H9 (cell line): ENCODE results near the gene EFCAB12. TPM values are rescaled to one million over a fixed set of nuclear protein-coding genes. Genes with fewer than 3 reads are reported as not detected.

Experiments
- DNase-seq: peaks from one replicate; pipeline ENCODE4 v3.0.0-alpha.2; 2017
- H2AFZ ChIP-seq: one replicate; pipeline ENCODE4 v1.6.1; 2013; ENCODE audit warnings: mild to moderate bottlenecking, low read length, control low read depth, moderate library complexity
- H2AK5ac ChIP-seq: 2 replicates; pipeline ENCODE4 v1.6.1; 2013; ENCODE audit warnings: low read length, control low read depth, mixed read lengths; ENCODE audit not compliant: insufficient read length
- H2BK120ac ChIP-seq: one replicate; pipeline ENCODE4 v1.6.1; 2013; ENCODE audit warnings: low read depth, mild to moderate bottlenecking, low read length, control low read depth, inconsistent platforms; ENCODE audit not compliant: poor library complexity, severe bottlenecking
- H2BK12ac ChIP-seq: 2 replicates; pipeline ENCODE4 v1.6.1; 2013; ENCODE audit warnings: low read length, control low read depth, mixed read lengths, low read depth; ENCODE audit not compliant: insufficient read length
- H2BK15ac ChIP-seq: 2 replicates; pipeline ENCODE4 v1.6.1; 2013; ENCODE audit warnings: low read depth, low read length, control low read depth
- H2BK20ac ChIP-seq: one replicate; pipeline ENCODE4 v1.6.1; 2013; ENCODE audit warnings: low read depth, mild to moderate bottlenecking, low read length, control low read depth, inconsistent platforms; ENCODE audit not compliant: poor library complexity, severe bottlenecking
- H2BK5ac ChIP-seq: 2 replicates; pipeline ENCODE4 v1.6.1; 2013; ENCODE audit warnings: low read length, control low read depth, mixed read lengths; ENCODE audit not compliant: insufficient read length
- H3K14ac ChIP-seq: 2 replicates; pipeline ENCODE4 v1.6.1; 2013; ENCODE audit warnings: low read length, control low read depth; ENCODE audit not compliant: insufficient read depth
- H3K18ac ChIP-seq: 2 replicates; pipeline ENCODE4 v1.6.1; 2013; ENCODE audit warnings: low read depth, mild to moderate bottlenecking, mixed read lengths, low read length, control low read depth; ENCODE audit not compliant: insufficient read length
- H3K23ac ChIP-seq: 2 replicates; pipeline ENCODE4 v1.6.1; 2013; ENCODE audit warnings: low read length, control low read depth, mixed read lengths, low read depth; ENCODE audit not compliant: insufficient read length
- H3K23me2 ChIP-seq: 2 replicates; pipeline ENCODE4 v1.6.1; 2013; ENCODE audit warnings: low read depth, mild to moderate bottlenecking, mixed read lengths, low read length, control low read depth; ENCODE audit not compliant: insufficient read length, poor library complexity, severe bottlenecking
- H3K27ac ChIP-seq: 2 replicates; pipeline ENCODE4 v1.5.1; 2013; ENCODE audit warnings: low read length, control low read depth, mixed read lengths, low read depth; ENCODE audit not compliant: insufficient read length
- H3K27me3 ChIP-seq: 2 replicates; pipeline ENCODE4 v1.6.1; 2013; ENCODE audit warnings: low read length, control low read depth, inconsistent platforms; ENCODE audit not compliant: insufficient read depth
- H3K4ac ChIP-seq: 2 replicates; pipeline ENCODE4 v1.6.1; 2013; ENCODE audit warnings: low read depth, mild to moderate bottlenecking, control low read depth, inconsistent platforms, low read length, moderate library complexity
- H3K4me1 ChIP-seq: 2 replicates; pipeline ENCODE4 v1.6.1; 2013; ENCODE audit warnings: low read length, control low read depth, inconsistent platforms; ENCODE audit not compliant: insufficient read depth
- H3K4me2 ChIP-seq: 2 replicates; pipeline ENCODE4 v1.6.1; 2013; ENCODE audit warnings: low read length, control low read depth, mixed read lengths; ENCODE audit not compliant: insufficient read length, insufficient read depth
- H3K56ac ChIP-seq: 2 replicates; pipeline ENCODE4 v1.6.1; 2013; ENCODE audit warnings: low read depth, mild to moderate bottlenecking, mixed read lengths, low read length, control low read depth; ENCODE audit not compliant: insufficient read length
- H3K79me1 ChIP-seq: 2 replicates; pipeline ENCODE4 v1.6.1; 2013; ENCODE audit warnings: low read depth, mild to moderate bottlenecking, moderate library complexity, low read length, control low read depth, inconsistent platforms; ENCODE audit not compliant: insufficient read depth, poor library complexity, severe bottlenecking
- H3K79me2 ChIP-seq: 2 replicates; pipeline ENCODE4 v1.6.1; 2013; ENCODE audit warnings: low read length, control low read depth, inconsistent platforms; ENCODE audit not compliant: insufficient read depth
- H3K9ac ChIP-seq: 2 replicates; pipeline ENCODE4 v1.6.1; 2013; ENCODE audit warnings: low read length, control low read depth, mixed read lengths; ENCODE audit not compliant: insufficient read length; ENCODE audit errors: extremely low read depth
- H3K9me3 ChIP-seq: one replicate; pipeline ENCODE4 v1.6.1; 2013; ENCODE audit warnings: low read depth, low read length, inconsistent platforms; ENCODE audit not compliant: control insufficient read depth
- H3T11ph ChIP-seq: one replicate; pipeline ENCODE4 v1.6.1; 2013; ENCODE audit warnings: mild to moderate bottlenecking, low read length, control low read depth, inconsistent platforms
- H4K20me1 ChIP-seq: one replicate; pipeline ENCODE4 v1.6.1; 2013; ENCODE audit not compliant: control insufficient read depth, insufficient read length, insufficient read depth
- H4K5ac ChIP-seq: 2 replicates; pipeline ENCODE4 v1.6.1; 2013; ENCODE audit warnings: low read depth, mild to moderate bottlenecking, mixed read lengths, low read length, control low read depth; ENCODE audit not compliant: insufficient read length
- H4K8ac ChIP-seq: replicated peaks from 2 replicates; pipeline ENCODE4 v1.6.1; 2013; ENCODE audit warnings: low read length, control low read depth, mixed read lengths, low read depth; ENCODE audit not compliant: insufficient read length
- H4K91ac ChIP-seq: 2 replicates; pipeline ENCODE4 v1.6.1; 2013; ENCODE audit warnings: low read depth, mild to moderate bottlenecking, moderate library complexity, mixed read lengths, low read length, control low read depth; ENCODE audit not compliant: insufficient read length
- H3K27ac Mint-ChIP-seq, 3 experiments: 2 replicates in 2 of 3; 3 replicates in 1 of 3; pipeline ENCODE4 v1.8.0; 2020 to 2021; ENCODE audit warnings: mixed read lengths in 3 of 3, mild to moderate bottlenecking in 1 of 3, moderate library complexity in 1 of 3
- H3K27me3 Mint-ChIP-seq: 2 replicates; pipeline ENCODE4 v1.8.0; 2021; ENCODE audit warnings: low read depth, mild to moderate bottlenecking, moderate library complexity, mixed read lengths
- H3K36me3 Mint-ChIP-seq, 3 experiments: 2 replicates in 2 of 3; 3 replicates in 1 of 3; pipeline ENCODE4 v1.8.0; 2020 to 2021; ENCODE audit warnings: low read depth in 3 of 3, mixed read lengths in 3 of 3; ENCODE audit not compliant: insufficient read depth in 1 of 3
- H3K4me1 Mint-ChIP-seq, 2 experiments: 2 replicates each; pipeline ENCODE4 v1.8.0; 2020; ENCODE audit warnings: mixed read lengths in 2 of 2
- H3K4me3 Mint-ChIP-seq, 2 experiments: 2 replicates in 1 of 2; 3 replicates in 1 of 2; pipeline ENCODE4 v1.8.0; 2020 to 2021; ENCODE audit warnings: mild to moderate bottlenecking in 2 of 2, mixed read lengths in 2 of 2, moderate library complexity in 1 of 2
- H3K9me3 Mint-ChIP-seq, 2 experiments: 2 replicates in 1 of 2; 3 replicates in 1 of 2; pipeline ENCODE4 v1.8.0; 2020; ENCODE audit warnings: mild to moderate bottlenecking in 2 of 2, mixed read lengths in 2 of 2, moderate library complexity in 1 of 2
- CTCF ChIP-seq: fragments of 200-600 bp; sonication (generic); conservative IDR thresholded peaks from 3 replicates; pipeline ENCODE4 v1.8.0; 2021; ENCODE audit warnings: antibody characterized with exemption, mild to moderate bottlenecking
- WGBS: extraction: QIAGEN DNeasy Blood & Tissue Kit; methylation state at CpG from one replicate; pipeline ENCODE4 v1.1.7; 2013; ENCODE audit warnings: missing lambda C conversion rate, low lambda C conversion rate, mixed read lengths; ENCODE audit not compliant: insufficient read length; ENCODE audit errors: extremely low coverage; 5-methylcytosine and 5-hydroxymethylcytosine counted together
- total RNA-seq: library from RNA; stranded (reverse); gene quantifications from 2 replicates; pipeline ENCODE4 v1.2.1, GENCODE V29; 2021

The EFCAB12 gene
- total RNA-seq, 1 experiment from 2014 or later = 0.28 TPM

GRCh38 chr3:129412542-129413198 is 15.8 kb downstream of the EFCAB12 start:
- no peak overlapping the region for H3K56ac ChIP-seq
- no peak overlapping the region for H4K91ac ChIP-seq
- H2BK5ac ChIP-seq = no peak overlapping the region
- no peaks in the 10 kb centered on the region for H3K9me3 ChIP-seq
- no peaks in the 10 kb centered on the region for H3K9me3 Mint-ChIP-seq
- no peak for TF ChIP-seq CTCF
- H3K18ac ChIP-seq = no peak overlapping the region
- no peak overlapping the region for H3K4ac ChIP-seq
- no peak overlapping the region for H2BK15ac ChIP-seq
- no peaks in the 10 kb centered on the region for H3K79me1 ChIP-seq
- no peak overlapping the region for H3K4me3 Mint-ChIP-seq
- H2AK5ac ChIP-seq = no peak overlapping the region
- H3T11ph ChIP-seq = no peak overlapping the region
- no peak overlapping the region for H4K5ac ChIP-seq
- no peak overlapping the region for H3K4me2 ChIP-seq
- H3K14ac ChIP-seq = no peak overlapping the region
- H3K23me2 ChIP-seq = no peaks in the 10 kb centered on the region
- no peak overlapping the region for H3K27ac Mint-ChIP-seq
- H3K23ac ChIP-seq = no peak overlapping the region
- H4K8ac ChIP-seq = no peak overlapping the region
- 0 out of 2 replicates have a peak, but pooled peaks cover 3% of the 10 kb centered on the region for H3K27me3 ChIP-seq
- H4K20me1 ChIP-seq = no peaks in the 10 kb centered on the region
- WGBS = no CpG with 5 or more reads among the region's 6 CpGs
- H2AFZ ChIP-seq = no peak overlapping the region
- H3K4me1 Mint-ChIP-seq = peaks cover 2 to 4% of the 10 kb centered on the region in 2 experiments; a peak in 2 of 4 replicates
- peaks cover 48% of the 10 kb centered on the region for H3K27me3 Mint-ChIP-seq
- no peaks in the 10 kb centered on the region for H3K4me1 ChIP-seq
- no peak overlapping the region for H2BK120ac ChIP-seq
- no peaks in the 10 kb centered on the region for H3K79me2 ChIP-seq
- no peak for DNase-seq
- H2BK20ac ChIP-seq = no peak overlapping the region
- H3K36me3 Mint-ChIP-seq = no peaks in the 10 kb centered on the region
- H3K9ac ChIP-seq = no peak overlapping the region
- no peak overlapping the region for H2BK12ac ChIP-seq
- H3K27ac ChIP-seq = no peak overlapping the region
